ENCODE results near the gene FAM171A1.

Gene FAM171A1

DNA sequence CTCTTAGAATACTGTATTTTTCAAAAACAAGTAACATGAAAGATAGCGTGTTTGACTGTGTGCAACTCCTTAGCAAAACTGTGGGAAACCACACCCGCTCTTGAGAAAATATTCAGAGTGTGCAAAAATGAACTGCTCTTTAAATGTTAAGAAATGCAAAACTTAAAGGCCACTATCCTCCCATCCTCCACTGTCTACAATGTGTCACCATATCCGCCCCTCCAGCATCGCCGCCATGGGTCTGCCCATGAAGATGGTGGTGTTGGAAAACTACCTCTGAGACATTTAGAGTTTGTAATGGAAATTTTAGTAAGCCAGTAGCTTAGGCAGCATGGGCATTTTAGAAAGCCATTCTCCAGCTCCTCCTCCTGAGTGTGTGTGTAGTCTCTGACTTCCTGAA lies 182.5 kb downstream of the FAM171A1 start:
- DNase-seq (ENCODE audit: low read depth) = no peak
- TF ChIP-seq, protein P1, sequence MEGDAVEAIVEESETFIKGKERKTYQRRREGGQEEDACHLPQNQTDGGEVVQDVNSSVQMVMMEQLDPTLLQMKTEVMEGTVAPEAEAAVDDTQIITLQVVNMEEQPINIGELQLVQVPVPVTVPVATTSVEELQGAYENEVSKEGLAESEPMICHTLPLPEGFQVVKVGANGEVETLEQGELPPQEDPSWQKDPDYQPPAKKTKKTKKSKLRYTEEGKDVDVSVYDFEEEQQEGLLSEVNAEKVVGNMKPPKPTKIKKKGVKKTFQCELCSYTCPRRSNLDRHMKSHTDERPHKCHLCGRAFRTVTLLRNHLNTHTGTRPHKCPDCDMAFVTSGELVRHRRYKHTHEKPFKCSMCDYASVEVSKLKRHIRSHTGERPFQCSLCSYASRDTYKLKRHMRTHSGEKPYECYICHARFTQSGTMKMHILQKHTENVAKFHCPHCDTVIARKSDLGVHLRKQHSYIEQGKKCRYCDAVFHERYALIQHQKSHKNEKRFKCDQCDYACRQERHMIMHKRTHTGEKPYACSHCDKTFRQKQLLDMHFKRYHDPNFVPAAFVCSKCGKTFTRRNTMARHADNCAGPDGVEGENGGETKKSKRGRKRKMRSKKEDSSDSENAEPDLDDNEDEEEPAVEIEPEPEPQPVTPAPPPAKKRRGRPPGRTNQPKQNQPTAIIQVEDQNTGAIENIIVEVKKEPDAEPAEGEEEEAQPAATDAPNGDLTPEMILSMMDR (conservative IDR thresholded peaks at IDR 0.05; ENCODE audit: control insufficient read depth, insufficient read depth, low read depth, low read length) = no peak
- no peak overlapping the region for H3K4me3 ChIP-seq (ENCODE audit: control insufficient read depth, low read depth, low read length)

DNA sequence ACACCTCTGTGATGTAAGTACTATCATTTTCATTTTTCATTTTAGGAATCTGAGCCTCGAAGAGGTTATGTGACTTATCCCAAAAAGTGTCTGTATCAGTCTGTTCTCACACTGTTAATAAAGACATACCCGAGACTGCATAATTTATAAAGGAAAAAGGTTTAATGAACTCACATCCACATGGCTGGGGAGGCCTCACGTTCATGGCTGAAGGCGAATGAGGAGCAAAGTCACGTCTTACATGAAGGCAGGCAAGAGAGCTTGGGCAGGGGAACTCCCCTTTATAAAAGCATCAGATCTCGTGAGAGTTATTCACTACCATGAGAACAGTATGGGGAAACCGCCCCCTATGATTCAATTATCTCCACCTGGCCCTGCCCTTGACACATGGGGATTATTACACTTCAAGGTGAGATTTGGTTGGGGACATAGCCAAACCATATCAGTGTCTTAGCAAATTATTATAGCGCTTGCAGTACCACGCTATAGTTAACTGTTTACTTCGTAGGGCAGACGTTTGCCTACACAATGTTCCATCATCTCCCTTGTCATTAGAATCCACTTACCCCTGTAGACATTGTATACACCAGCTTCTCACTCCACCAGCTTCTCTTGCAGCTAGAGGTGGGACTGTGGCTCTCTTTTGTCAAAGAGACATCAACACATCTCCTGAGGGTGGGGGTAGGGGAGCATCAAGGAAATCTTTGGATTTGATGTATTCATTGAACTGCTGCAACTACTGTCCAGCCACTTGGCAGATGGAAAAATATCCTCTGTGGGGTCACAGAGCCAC lies 187.2 kb downstream of the FAM171A1 start:
- no peak overlapping the region for H3K4me3 ChIP-seq (ENCODE audit: control insufficient read depth, low read depth, low read length)
- no peak for DNase-seq (ENCODE audit: low read depth)
- TF ChIP-seq, protein P1 (conservative IDR thresholded peaks at IDR 0.05; ENCODE audit: control insufficient read depth, insufficient read depth, low read depth, low read length) = no peak

DNA sequence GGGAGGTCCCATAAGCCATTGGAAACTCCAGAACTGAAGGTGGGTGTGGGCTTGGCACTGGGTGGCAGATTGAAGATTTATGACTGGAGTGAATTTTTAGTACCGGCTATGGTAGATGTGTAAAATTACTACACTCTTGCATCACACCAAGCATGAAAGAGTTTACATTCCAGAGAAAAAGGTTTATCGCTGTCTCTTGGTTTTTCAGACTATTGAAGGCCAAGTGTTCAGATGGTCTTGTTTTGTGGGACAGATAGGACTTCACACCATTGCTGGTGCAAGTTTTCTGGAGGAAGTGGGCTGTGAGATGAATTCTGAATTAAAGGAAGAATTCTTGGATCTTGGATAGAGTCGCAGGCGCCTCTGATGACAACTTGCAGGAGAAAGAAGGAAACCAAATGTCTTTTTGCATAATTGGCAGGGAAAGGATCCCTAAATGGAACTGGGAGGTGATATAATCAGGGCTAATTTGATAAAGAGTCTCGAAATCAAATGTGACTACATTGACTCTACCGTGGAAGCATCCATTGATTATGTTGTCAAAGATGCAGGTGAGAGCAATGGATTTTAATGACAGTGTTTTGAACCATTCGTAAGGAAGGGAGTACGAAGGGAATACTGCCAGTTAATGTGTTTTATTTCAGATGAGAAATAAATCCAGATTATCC lies 188.4 kb downstream of the FAM171A1 start:
- H3K4me3 ChIP-seq (ENCODE audit: control insufficient read depth, low read depth, low read length) = no peak overlapping the region
- TF ChIP-seq, protein P1 (conservative IDR thresholded peaks at IDR 0.05; ENCODE audit: control insufficient read depth, insufficient read depth, low read depth, low read length) = no peak
- DNase-seq (ENCODE audit: low read depth) = peak; percentile 38

DNA sequence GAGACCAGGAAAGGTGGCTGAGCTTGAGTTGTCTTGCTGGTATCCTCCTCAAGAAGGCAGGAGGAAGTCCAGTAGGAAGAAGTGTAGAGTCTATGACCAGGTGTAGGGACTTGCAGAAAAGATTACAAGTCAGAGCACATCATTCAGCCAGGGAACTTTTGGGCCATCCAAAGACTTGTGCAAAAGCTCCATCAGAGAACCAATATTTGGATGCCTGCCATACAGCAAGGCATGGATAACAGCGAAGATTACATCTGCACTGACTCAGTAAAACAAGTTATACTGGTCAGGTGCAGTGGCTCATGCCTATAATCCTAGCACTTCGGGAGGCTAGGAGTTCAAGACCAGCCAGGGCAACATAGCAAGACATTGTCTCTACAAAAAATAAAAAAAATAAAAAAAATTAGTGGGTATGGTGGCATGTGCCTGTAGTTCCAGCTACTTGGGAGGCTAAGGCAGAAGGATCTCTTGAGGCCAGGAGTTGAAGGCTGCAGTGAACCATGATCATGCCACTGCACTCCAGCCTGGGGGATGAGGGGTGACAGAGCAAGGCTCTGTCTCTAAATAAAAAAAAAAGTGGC lies 189.4 kb downstream of the FAM171A1 start:
- TF ChIP-seq, protein P1 (conservative IDR thresholded peaks at IDR 0.05; ENCODE audit: control insufficient read depth, insufficient read depth, low read depth, low read length) = no peak
- no peak for DNase-seq (ENCODE audit: low read depth)
- no peak overlapping the region for H3K4me3 ChIP-seq (ENCODE audit: control insufficient read depth, low read depth, low read length)

DNA sequence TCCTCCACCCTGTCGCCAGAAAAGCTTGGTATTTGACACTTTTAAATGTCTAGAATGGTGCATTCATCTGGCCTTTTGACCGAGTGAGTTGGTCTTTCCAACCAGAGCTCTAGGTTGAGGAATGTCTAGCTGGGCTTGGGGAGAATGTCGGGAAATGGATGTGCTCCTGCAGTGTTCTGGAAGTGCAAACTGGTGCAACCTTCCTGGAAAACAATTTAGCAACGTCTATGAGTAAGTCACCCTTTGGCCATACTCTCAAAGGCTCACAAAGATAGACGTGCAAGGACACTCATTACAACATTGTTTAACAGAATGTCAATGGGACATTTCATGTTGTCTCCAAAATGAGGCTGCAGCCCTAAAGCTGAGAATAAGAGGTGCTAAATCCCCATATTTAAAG lies 190.4 kb downstream of the FAM171A1 start:
- peak; percentile 42 for DNase-seq (ENCODE audit: low read depth)
- no peak overlapping the region for H3K4me3 ChIP-seq (ENCODE audit: control insufficient read depth, low read depth, low read length)
- TF ChIP-seq, protein P1 (conservative IDR thresholded peaks at IDR 0.05; ENCODE audit: control insufficient read depth, insufficient read depth, low read depth, low read length) = no peak

DNA sequence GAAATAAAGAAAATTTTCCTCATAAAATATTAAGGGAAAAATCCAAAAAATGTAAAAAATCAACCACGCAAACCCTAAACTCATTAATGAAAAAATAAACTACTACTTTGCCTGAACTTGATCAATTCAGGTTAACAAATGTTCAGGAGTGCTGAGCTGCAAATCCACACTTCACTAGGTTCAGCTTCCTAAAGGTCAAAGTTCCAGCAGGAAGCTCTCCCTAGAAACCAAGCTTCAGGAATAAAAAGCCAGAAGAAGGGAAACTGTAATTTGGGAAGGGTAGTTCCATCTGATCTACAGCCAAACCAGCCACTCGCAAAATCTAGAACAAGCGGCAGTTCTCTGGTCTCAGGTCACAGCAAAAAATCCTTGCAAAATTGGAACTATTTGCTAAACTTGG lies 194.8 kb downstream of the FAM171A1 start:
- no peak for DNase-seq (ENCODE audit: low read depth)
- TF ChIP-seq, protein P1 (conservative IDR thresholded peaks at IDR 0.05; ENCODE audit: control insufficient read depth, insufficient read depth, low read depth, low read length) = no peak
- H3K4me3 ChIP-seq (ENCODE audit: control insufficient read depth, low read depth, low read length) = no peak overlapping the region

All from fibroblast of mammary gland (primary cell).